ENCODE data around the gene PLB1. TPM values are rescaled to one million over a fixed set of nuclear protein-coding genes. Genes with fewer than 3 reads are reported as not detected.

PLB1 gene
- total and polyA plus RNA-seq, 9 of the 15 experiments (the other 6 are each of a cell fraction or from before 2014, with no cell fraction given), result 0.01 to 0.09 (median 0.07) TPM; not detected in 2

GRCh38 chr2:28624436-28624792 is 128.6 kb downstream of the PLB1 start:
- ATAC-seq (no peak), DNase-seq (ENCODE audit: extremely low read depth in 1 of 4, low spot score in 3 of 4) (no peak), FAIRE-seq (no peak)
- no peaks in the 10 kb centered on the region for H3K9me3 ChIP-seq (replicated peaks; ENCODE audit: control insufficient read depth, insufficient read depth, low read depth, low read length)
- H3K4me2 ChIP-seq (ENCODE audit: insufficient read depth, low read length), result no peak overlapping the region
- peaks cover 10 to 14% of the 10 kb centered on the region in 2 experiments for H3K4me1 ChIP-seq (replicated peaks in 1 of 2; ENCODE audit: control insufficient read depth in 2 of 2, insufficient read depth in 2 of 2, low read length in 2 of 2)
- no peak overlapping the region for H3K9ac ChIP-seq (ENCODE audit: insufficient read depth in 1 of 2, low read depth in 2 of 2, low read length in 2 of 2)
- H3K9me1 ChIP-seq (ENCODE audit: control insufficient read depth, insufficient read depth, low read length), result no peaks in the 10 kb centered on the region
- peaks cover 5 to 36% of the 10 kb centered on the region in 2 experiments; a peak in 4 of 5 replicates for H3K27me3 ChIP-seq (ENCODE audit: control insufficient read depth in 2 of 2, insufficient read depth in 2 of 2, low read length in 2 of 2)
- intact Hi-C loops (cut with micrococcal nuclease), result no loop called here
- H3K79me2 ChIP-seq (ENCODE audit: control insufficient read depth, insufficient read depth, low read length), result no peaks in the 10 kb centered on the region
- in situ Hi-C loops (cut with MboI), result no loop called here
- TF ChIP-seq ZNF24 (IDR thresholded peaks at IDR 0.05) (no peak), PCBP1 (IDR thresholded peaks at IDR 0.05; ENCODE audit: low read depth, low read length, poor library complexity, severe bottlenecking) (no peak), ZNF766 (CRISPR knock-in tag; conservative IDR thresholded peaks at IDR 0.05) (no peak), SNIP1 (IDR thresholded peaks at IDR 0.05; ENCODE audit: low read depth) (no peak), FOS (IDR thresholded peaks at IDR 0.05; ENCODE audit: extremely low read depth, insufficient read length) (no peak)
- no peak overlapping the region for H2AFZ ChIP-seq (ENCODE audit: low read depth, low read length)
- 76% methylated on average over 2 of the region's 2 CpGs for WGBS (ENCODE audit: insufficient coverage, low coverage, missing lambda C conversion rate)
- H3K4me3 ChIP-seq, result no peak overlapping the region
- ChIA-PET CTCF (ENCODE audit: low intra/inter-chr PET ratio) (no interaction called here), POLR2A (no interaction called here)
- H3K36me3 ChIP-seq (ENCODE audit: control insufficient read depth, insufficient read depth, low read length), result no peaks in the 10 kb centered on the region
- H3K27ac ChIP-seq (ENCODE audit: extremely low read depth, low read depth, low read length), result no peak overlapping the region
- 0 out of 2 replicates have a peak, but pooled peaks cover 3% of the 10 kb centered on the region for H4K20me1 ChIP-seq (replicated peaks; ENCODE audit: control insufficient read depth, insufficient read depth, low read length)
- BruUV-seq (replicated peaks), result no TSS peak

All from K562 (cell line).